GM23248 (cell line): ENCODE data around the gene DCLK2. TPM values are rescaled to one million over a fixed set of nuclear protein-coding genes. Genes with fewer than 3 reads are reported as not detected.

Experiments used
- DNase-seq: peaks from one replicate; pipeline ENCODE4 v3.0.0-alpha.2; 2015
- H2AFZ ChIP-seq: fragments of 200-600 bp; sonication (generic); 2 replicates; pipeline ENCODE4 v1.6.1; 2016; ENCODE audit warnings: antibody characterized with exemption
- H3F3A ChIP-seq: fragments of 200-600 bp; sonication (generic); 2 replicates; pipeline ENCODE4 v1.6.1; 2016; ENCODE audit warnings: mild to moderate bottlenecking, antibody characterized with exemption, mixed run types; ENCODE audit not compliant: insufficient read depth
- H3K27ac ChIP-seq: fragments of 200-600 bp; sonication (generic); 2 replicates; pipeline ENCODE4 v1.5.1; 2016; ENCODE audit warnings: mild to moderate bottlenecking
- H3K27me3 ChIP-seq: fragments of 200-600 bp; sonication (generic); replicated peaks from 2 replicates; pipeline ENCODE4 v1.6.1; 2016; ENCODE audit warnings: mild to moderate bottlenecking; ENCODE audit not compliant: insufficient read depth
- H3K36me3 ChIP-seq: fragments of 200-600 bp; sonication (generic); 2 replicates; pipeline ENCODE4 v1.6.1; 2016; ENCODE audit warnings: low read depth, mild to moderate bottlenecking
- H3K4me1 ChIP-seq: fragments of 200-600 bp; sonication (generic); 2 replicates; pipeline ENCODE4 v1.6.1; 2016; ENCODE audit warnings: mild to moderate bottlenecking; ENCODE audit not compliant: insufficient read depth
- H3K4me2 ChIP-seq: fragments of 200-600 bp; sonication (generic); one replicate; pipeline ENCODE4 v1.6.1; 2016; ENCODE audit warnings: mild to moderate bottlenecking; ENCODE audit not compliant: unreplicated experiment
- H3K4me3 ChIP-seq: fragments of 200-600 bp; sonication (generic); 2 replicates; pipeline ENCODE4 v1.5.1; 2016; ENCODE audit warnings: mild to moderate bottlenecking
- H3K79me2 ChIP-seq: fragments of 200-600 bp; sonication (generic); 2 replicates; pipeline ENCODE4 v1.6.1; 2016; ENCODE audit warnings: mild to moderate bottlenecking; ENCODE audit not compliant: insufficient read depth
- H3K9ac ChIP-seq: fragments of 200-600 bp; sonication (generic); 2 replicates; pipeline ENCODE4 v1.6.1; 2016; ENCODE audit warnings: mild to moderate bottlenecking
- H3K9me2 ChIP-seq: fragments of 200-600 bp; sonication (generic); 2 replicates; pipeline ENCODE4 v1.6.1; 2016; ENCODE audit warnings: mixed run types, mild to moderate bottlenecking, moderate library complexity; ENCODE audit not compliant: insufficient read depth
- H3K9me3 ChIP-seq: fragments of 200-600 bp; sonication (generic); one replicate; pipeline ENCODE4 v1.6.1; 2017; ENCODE audit warnings: low read depth
- H4K20me1 ChIP-seq: fragments of 200-600 bp; sonication (generic); 2 replicates; pipeline ENCODE4 v1.6.0; 2016; ENCODE audit not compliant: insufficient read depth
- EZH2 ChIP-seq: fragments of 200-600 bp; sonication (generic); IDR thresholded peaks from 2 replicates; pipeline ENCODE4 v1.6.1; 2018; ENCODE audit warnings: antibody characterized with exemption, mild to moderate bottlenecking; ENCODE audit not compliant: insufficient read depth, poor library complexity, severe bottlenecking
- EZH2phosphoT487 ChIP-seq: fragments of 200-600 bp; sonication (generic); IDR thresholded peaks from 2 replicates; pipeline ENCODE4 v1.6.1; 2018; ENCODE audit warnings: antibody characterized with exemption, moderate library complexity, mild to moderate bottlenecking, low read depth; ENCODE audit not compliant: insufficient read depth
- WGBS, 2 experiments: methylation state at CpG; one replicate each; pipeline ENCODE4 v1.1.6; 2015 to 2017; ENCODE audit warnings: low lambda C conversion rate in 2 of 2, low coverage in 1 of 2; ENCODE audit errors: missing lambda C conversion rate in 2 of 2; 5-methylcytosine and 5-hydroxymethylcytosine counted together
- in situ Hi-C: fragments of 300-500 bp; cut with MboI; formaldehyde crosslinking; loops from 2 replicates; pipeline ENCODE4 v1.15.0; 2020
- polyA plus RNA-seq: library from polyadenylated mRNA; unstranded; fragments of >200 nt; fragmentation: Nextera tagmentation; extraction: Ambion mirVana; gene quantifications from 2 replicates; pipeline ENCODE4 v1.2.1, GENCODE V29; 2016
- total RNA-seq: library from RNA; depleted of rRNA; stranded (reverse); fragments of >200 nt; shearing (Covaris generic); gene quantifications from 2 replicates; pipeline ENCODE4 v1.2.3, GENCODE V29; 2014

The DCLK2 gene
- total and polyA plus RNA-seq, 2 experiments from 2014 or later: 1.3 to 2.9 TPM

DNA sequence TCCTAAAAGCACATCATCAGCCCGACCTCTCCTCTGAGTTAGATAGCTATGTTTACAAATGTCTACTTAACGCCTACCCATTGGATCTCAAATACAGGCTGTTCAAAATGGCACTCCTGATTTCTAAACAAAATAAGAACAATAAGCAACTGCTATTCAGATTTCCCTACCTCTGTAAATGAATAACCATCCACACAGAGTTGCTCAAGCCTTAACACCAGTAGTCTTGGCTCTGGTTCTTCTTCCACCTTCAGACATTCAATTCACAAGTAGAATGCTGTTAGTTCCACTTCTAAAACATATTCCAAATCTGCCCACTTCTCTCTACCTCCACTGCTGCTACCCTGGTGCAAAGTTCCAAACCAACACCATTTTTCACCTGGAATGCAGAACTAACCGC, 27.1 kb upstream of the DCLK2 start:
- H3K4me2 ChIP-seq: no peak overlapping the region
- no peaks in the 10 kb centered on the region for H4K20me1 ChIP-seq
- H3K9me3 ChIP-seq: no peaks in the 10 kb centered on the region
- no peaks in the 10 kb centered on the region for H3K4me1 ChIP-seq
- no peaks in the 10 kb centered on the region for H3K9me2 ChIP-seq
- H3F3A ChIP-seq: no peaks in the 10 kb centered on the region
- WGBS, 2 experiments: 86 to 88% methylated on average over 3 of the region's 3 CpGs
- H3K79me2 ChIP-seq: no peaks in the 10 kb centered on the region
- H2AFZ ChIP-seq: no peak overlapping the region
- no peak overlapping the region for H3K27ac ChIP-seq
- no peak overlapping the region for H3K4me3 ChIP-seq
- no peaks in the 10 kb centered on the region for H3K36me3 ChIP-seq
- DNase-seq: no peak
- H3K27me3 ChIP-seq: no peaks in the 10 kb centered on the region
- no peak for TF ChIP-seq EZH2phosphoT487
- TF ChIP-seq EZH2: no peak
- H3K9ac ChIP-seq: no peak overlapping the region
- in situ Hi-C loops: no loop called here

GRCh38 chr4:150055467-150055866, 22.8 kb upstream of the DCLK2 start:
- 71 to 88% methylated on average over 1 of the region's 1 CpG for WGBS, 2 experiments
- in situ Hi-C loops: no loop called here

GRCh38 chr4:150056569-150056968, 21.7 kb upstream of the DCLK2 start:
- H2AFZ ChIP-seq: no peak overlapping the region
- no peaks in the 10 kb centered on the region for H3K9me2 ChIP-seq
- no peaks in the 10 kb centered on the region for H3K36me3 ChIP-seq
- no peaks in the 10 kb centered on the region for H4K20me1 ChIP-seq
- in situ Hi-C loops: no loop called here
- peak; percentile 29 for DNase-seq
- H3K9ac ChIP-seq: no peak overlapping the region
- H3K4me2 ChIP-seq: no peak overlapping the region
- H3F3A ChIP-seq: no peaks in the 10 kb centered on the region
- no peaks in the 10 kb centered on the region for H3K27me3 ChIP-seq
- H3K4me3 ChIP-seq: no peak overlapping the region
- no peaks in the 10 kb centered on the region for H3K4me1 ChIP-seq
- no peaks in the 10 kb centered on the region for H3K79me2 ChIP-seq
- H3K27ac ChIP-seq: no peak overlapping the region
- H3K9me3 ChIP-seq: no peaks in the 10 kb centered on the region
- TF ChIP-seq EZH2 (no peak), EZH2phosphoT487 (no peak)

More at GRCh38 chr4:150055467-150055866, 22.8 kb upstream of the DCLK2 start:
- Histone ChIP-seq H3K9me3 (no peaks in the 10 kb centered on the region), H3K9ac (no peak overlapping the region), H3K27me3 (no peaks in the 10 kb centered on the region), H4K20me1 (no peaks in the 10 kb centered on the region), H3K4me3 (no peak overlapping the region), H3K4me2 (no peak overlapping the region), H3K9me2 (no peaks in the 10 kb centered on the region), H3F3A (no peaks in the 10 kb centered on the region), H3K36me3 (no peaks in the 10 kb centered on the region), H3K79me2 (no peaks in the 10 kb centered on the region), H3K27ac (no peak overlapping the region), H2AFZ (no peak overlapping the region), H3K4me1 (no peaks in the 10 kb centered on the region)
- no peak for DNase-seq
- TF ChIP-seq EZH2phosphoT487 (no peak), EZH2 (no peak)

- no peaks in the 10 kb centered on the region for H4K20me1 ChIP-seq
- 14 to 20% methylated on average over 1 of the region's 1 CpG for WGBS, 2 experiments
- no peaks in the 10 kb centered on the region for H3K9me2 ChIP-seq
- H3K4me2 ChIP-seq: no peak overlapping the region
- no peak overlapping the region for H3K9ac ChIP-seq
- no peak overlapping the region for H3K27ac ChIP-seq
- no peak overlapping the region for H3K4me3 ChIP-seq
- no peaks in the 10 kb centered on the region for H3K4me1 ChIP-seq
- H3K27me3 ChIP-seq: no peaks in the 10 kb centered on the region
- no peaks in the 10 kb centered on the region for H3K9me3 ChIP-seq
- no peaks in the 10 kb centered on the region for H3K36me3 ChIP-seq
- H3K79me2 ChIP-seq: no peaks in the 10 kb centered on the region
- TF ChIP-seq EZH2 (no peak), EZH2phosphoT487 (no peak)
- no peak overlapping the region for H2AFZ ChIP-seq
- DNase-seq: no peak
- no peaks in the 10 kb centered on the region for H3F3A ChIP-seq
- in situ Hi-C loops: no loop called here
Observed at GRCh38 chr4:150061086-150061776, 17.0 kb upstream of the DCLK2 start.

GRCh38 chr4:150063128-150063527, 15.1 kb upstream of the DCLK2 start:
- H3K27ac ChIP-seq: no peak overlapping the region
- in situ Hi-C loops: no loop called here
- H3K9me3 ChIP-seq: no peaks in the 10 kb centered on the region
- no peak overlapping the region for H3K4me2 ChIP-seq
- no peaks in the 10 kb centered on the region for H3K9me2 ChIP-seq
- H3F3A ChIP-seq: no peaks in the 10 kb centered on the region
- no peak overlapping the region for H2AFZ ChIP-seq
- H3K9ac ChIP-seq: no peak overlapping the region
- no peak overlapping the region for H3K4me3 ChIP-seq
- DNase-seq: no peak
- H3K79me2 ChIP-seq: no peaks in the 10 kb centered on the region
- TF ChIP-seq EZH2 (no peak), EZH2phosphoT487 (no peak)
- no peaks in the 10 kb centered on the region for H3K27me3 ChIP-seq
- H3K4me1 ChIP-seq: no peaks in the 10 kb centered on the region
- no peaks in the 10 kb centered on the region for H3K36me3 ChIP-seq
- H4K20me1 ChIP-seq: no peaks in the 10 kb centered on the region
